ENCODE results near the gene CSTPP1.

CSTPP1 gene

DNA sequence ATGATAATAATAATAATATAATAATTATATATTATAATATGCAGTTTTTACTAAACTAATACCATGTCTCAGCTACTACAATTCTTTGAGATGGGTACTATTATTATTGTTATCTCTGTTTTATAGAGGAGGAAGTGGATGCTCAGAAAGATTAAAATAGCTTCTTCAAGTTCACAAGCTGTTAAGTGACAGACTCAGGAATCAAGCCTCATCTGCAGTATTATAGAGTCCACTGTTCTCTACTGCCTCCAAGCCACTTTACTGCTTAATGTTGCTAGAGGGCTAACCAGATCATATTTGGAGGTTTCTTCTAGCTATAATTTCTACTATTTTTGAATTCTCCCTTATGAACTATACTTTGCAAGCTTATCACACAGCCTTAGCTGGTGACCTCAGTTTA is 62.7 kb downstream of the CSTPP1 start:
- no peak for DNase-seq

DNA sequence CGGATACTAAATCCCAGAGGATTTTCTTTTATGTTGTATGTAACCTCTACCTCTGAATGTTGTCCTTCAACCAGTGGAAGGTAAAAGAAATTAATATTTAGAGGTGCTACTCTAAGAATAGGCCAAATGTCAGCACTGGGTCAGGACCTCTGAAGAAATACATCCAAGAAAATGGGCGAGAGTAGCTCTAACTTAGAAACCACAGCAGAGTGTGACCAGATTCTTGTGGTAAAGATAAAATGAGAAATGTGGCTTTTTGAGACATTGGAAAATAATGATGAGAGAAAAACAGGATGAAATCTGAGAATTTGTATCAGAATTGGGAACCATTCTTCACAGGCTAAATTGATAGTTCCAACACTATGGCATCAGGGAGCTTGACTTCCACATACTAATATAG is 63.5 kb downstream of the CSTPP1 start:
- no peak for DNase-seq

GRCh38 chr11:47001781-47002181 is 65.2 kb downstream of the CSTPP1 start:
- peak; percentile 66 for DNase-seq

DNA sequence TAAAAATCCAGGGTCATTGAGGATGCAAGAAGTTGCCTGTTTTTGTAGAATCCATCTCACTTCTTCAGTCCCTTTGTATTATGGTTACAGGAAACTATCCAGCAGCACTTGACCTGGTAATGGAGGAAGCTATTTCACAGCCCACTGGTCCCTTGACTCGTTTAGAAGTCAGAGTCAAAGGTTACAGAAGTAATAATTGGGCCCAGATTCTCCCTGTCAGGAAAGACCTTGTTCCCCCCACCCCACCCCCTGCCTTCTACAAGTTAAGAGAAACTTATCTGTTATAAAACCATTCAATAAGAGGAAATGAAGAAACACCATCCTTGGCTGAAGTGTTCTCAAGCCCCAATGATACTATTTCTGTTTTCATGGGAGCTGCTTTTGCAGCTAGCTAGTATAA is 65.8 kb downstream of the CSTPP1 start:
- no peak for DNase-seq

GRCh38 chr11:47003180-47003877 is 66.8 kb downstream of the CSTPP1 start:
- DNase-seq, result no peak

- DNase-seq, result peak; percentile 49
Observed at GRCh38 chr11:47004595-47005033, 68.1 kb downstream of the CSTPP1 start.

GRCh38 chr11:47005441-47005840 is 68.9 kb downstream of the CSTPP1 start:
- no peak for DNase-seq

GRCh38 chr11:47007579-47007978 is 71.0 kb downstream of the CSTPP1 start:
- DNase-seq, result no peak

- no peak for DNase-seq
Observed at GRCh38 chr11:47010179-47010578, 73.6 kb downstream of the CSTPP1 start.

DNA sequence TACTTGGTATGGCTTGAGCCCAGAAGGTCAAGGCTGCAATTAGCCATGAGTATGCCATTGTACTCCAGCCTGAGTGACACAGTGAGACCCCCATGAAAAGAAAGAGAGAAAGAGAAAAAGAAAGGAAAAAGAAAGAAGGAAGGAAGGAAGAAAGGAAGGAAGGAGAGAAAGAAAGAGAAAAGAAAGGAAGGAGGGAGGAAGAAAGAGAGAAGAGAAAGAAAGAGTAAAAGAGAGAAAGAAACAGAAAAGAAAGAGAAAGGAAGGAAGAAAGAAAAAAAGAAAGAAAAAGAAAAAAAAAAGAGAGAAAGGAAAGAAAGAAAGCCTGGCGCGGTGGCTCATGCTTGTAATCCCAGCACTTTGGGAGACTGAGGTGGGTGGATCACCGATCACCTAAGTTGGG is 77.5 kb downstream of the CSTPP1 start:
- DNase-seq, result no peak

DNA sequence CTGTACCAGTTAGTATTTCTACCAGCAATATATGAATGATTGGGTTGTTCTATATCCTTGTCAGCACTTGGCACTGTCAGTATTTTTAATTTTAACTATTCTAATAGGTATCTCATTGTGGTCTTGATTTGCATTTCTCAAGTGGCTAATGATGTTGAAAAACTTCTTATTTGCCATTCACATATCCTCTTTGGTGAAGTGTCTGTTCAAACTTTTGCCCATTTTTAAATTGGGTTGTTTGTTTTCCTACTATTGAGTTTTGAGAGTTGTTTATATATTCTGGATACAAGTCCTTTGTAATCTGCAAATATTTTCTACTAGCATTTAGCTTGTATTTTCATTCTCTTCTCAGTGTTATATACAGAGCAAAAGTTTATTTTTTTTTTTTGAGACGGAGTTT is 82.1 kb downstream of the CSTPP1 start:
- DNase-seq, result no peak

GRCh38 chr11:47020793-47021526 is 84.4 kb downstream of the CSTPP1 start:
- DNase-seq, result peak; percentile 88

GRCh38 chr11:47021527-47021818 is 84.9 kb downstream of the CSTPP1 start:
- no peak for DNase-seq

GRCh38 chr11:47021965-47022364 is 85.4 kb downstream of the CSTPP1 start:
- no peak for DNase-seq

- no peak for DNase-seq
Observed at GRCh38 chr11:47028195-47029093, 91.9 kb downstream of the CSTPP1 start.

- DNase-seq, result no peak
Observed at GRCh38 chr11:47033439-47033838, 96.9 kb downstream of the CSTPP1 start.

DNA sequence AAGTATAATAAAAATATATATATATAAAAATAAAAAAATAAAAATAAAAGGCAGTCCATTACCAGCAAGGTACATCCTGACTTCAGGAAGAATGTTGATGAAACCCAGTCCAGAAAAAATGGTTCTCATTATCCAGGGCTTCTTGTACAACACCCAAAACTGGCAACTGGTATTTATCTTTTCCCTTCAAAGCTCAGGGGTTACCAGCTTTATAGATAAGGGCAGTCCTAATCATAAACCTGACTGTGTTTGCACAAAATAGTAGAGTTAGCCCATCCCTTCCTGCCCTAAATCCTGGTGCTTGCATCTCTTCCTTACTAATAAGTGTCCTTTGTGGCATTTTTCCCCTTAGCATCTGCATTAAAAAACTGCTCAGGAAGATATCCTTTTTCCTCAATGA is 97.5 kb downstream of the CSTPP1 start:
- no peak for DNase-seq

DNA sequence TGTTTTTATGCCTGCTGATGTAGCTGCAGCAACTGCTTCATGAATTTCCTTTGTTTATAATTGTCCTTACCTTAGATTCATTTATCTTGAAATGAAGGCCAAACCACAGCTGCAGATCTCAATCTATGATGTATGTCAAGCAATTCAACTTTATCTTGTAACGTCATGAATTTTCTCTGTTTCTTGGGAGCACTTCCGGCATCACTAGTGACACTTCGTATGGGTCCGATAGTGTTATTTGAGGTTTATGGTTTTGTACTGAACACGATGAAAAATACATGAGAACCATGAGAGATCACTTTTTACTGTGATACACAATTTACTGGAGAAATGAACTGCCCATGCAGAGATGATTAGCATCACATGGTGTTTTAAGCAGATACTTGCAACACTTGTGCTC is 98.5 kb downstream of the CSTPP1 start:
- no peak for DNase-seq

- DNase-seq, result no peak
Observed at GRCh38 chr11:47044119-47044518, 107.6 kb downstream of the CSTPP1 start.

DNA sequence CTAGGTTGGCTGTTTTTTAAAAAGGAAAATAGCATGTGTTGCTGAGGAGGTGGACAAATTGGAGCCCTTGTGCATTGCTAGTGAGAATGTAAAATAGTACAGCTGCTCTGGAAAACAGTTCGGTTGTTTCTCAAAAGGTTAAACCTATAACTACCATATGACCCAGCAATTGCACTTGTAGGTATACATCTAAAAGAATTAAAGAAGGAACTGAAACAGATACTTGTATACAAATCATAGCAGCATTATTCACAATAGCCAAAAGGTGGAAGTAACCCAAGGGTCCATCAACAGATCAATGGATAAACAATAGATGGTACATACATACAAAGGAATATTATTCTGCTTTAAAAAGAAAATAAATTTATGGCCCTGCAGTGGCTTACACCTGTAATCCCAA is 111.4 kb downstream of the CSTPP1 start:
- no peak for DNase-seq

DNA sequence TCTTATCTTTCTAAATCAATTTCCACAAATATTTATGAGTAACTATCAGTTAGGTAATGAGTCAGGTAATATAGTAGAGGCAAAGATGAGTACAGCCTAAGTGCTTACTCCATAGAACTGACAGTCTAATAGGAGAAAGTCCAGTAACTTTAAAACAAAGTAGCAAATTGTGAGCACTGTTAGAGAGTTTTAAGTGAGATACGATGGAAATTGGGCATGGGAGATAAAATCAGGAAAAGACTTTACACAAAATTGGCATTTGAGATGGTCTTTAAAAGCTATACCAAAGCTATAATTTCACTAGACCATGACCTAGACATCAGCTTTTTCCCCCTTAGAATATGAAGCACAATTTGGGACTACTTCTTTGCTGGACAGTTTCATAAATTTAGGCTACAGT is 113.7 kb downstream of the CSTPP1 start:
- no peak for DNase-seq

DNA sequence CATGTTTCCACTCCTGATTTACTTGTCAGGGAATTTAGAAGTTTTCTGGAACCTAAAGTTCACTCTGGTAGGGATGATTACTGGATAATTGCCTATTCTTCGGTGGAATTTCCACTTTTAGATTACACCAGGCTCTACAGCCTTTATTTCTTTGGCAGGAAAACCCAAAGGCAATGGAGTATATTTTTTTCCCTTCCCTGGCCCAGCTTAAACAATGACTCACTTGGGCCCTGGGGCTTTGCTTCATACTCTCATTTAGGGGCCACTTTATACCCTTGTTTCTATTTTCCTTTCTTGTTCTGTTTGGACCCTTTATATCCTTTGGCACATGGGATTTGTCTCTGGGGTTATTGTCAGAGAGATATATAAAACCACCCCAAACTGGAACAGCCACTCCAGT is 114.7 kb downstream of the CSTPP1 start:
- no peak for DNase-seq

DNA sequence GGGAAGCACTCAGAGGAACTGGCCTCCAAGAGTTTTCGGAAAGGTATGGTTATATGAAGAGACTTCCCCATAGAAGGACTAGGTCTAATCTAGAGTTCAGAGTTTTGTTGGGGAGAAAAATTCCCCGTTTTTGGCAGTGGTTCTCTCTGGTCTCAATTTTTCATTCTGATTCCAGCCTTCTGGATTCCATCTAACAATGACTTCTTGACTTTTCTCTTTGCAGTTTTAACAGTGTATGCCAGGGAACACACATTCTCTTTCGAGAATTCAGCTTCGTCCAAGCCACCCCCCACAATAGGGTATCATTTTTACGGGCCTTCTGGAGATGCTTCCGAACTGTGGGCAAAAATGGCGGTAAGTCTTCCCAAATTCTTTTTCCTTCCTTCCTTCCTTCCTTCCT is 115.6 kb downstream of the CSTPP1 start:
- DNase-seq, result no peak

DNA sequence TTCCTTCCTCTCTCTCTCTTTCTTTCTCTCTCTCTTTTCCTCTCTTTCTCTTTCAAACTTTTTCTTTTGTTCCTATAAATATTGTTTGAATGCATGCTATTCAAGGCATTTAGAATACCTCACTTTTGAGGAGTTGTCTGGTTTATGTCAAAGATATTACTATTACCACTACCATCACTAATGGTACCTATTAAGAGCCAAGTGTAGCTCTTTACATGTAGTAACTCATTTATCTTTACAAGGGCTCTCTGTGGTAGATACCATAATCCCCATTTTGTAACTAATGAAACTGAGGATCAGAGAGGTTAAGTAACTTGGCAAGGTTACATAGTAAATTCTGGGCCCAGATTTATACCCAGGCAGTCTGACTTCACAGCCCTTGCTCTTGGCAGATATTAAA is 116.0 kb downstream of the CSTPP1 start:
- DNase-seq, result no peak

Measured in NCI-H146 (cell line).